Spleen (tissue), 11 donors: ENCODE measurements around the gene ELN. TPM values are rescaled to one million over a fixed set of nuclear protein-coding genes. Genes with fewer than 3 reads are reported as not detected.

Source experiments
- DNase-seq: peaks from one replicate; pipeline ENCODE4 v3.0.0-alpha.2; 2020
- H3K27ac ChIP-seq, 8 donors: fragments of 200-600 bp; sonication (generic) in 7 of 8; 1 replicate in 4 of 8; 2 replicates in 4 of 8; pipeline versions ENCODE4 v1.5.0 to v1.8.0; 2016 to 2021; ENCODE audit warnings: inconsistent platforms in 4 of 8, mild to moderate bottlenecking in 4 of 8, moderate library complexity in 1 of 8
- H3K27me3 ChIP-seq, 7 donors: fragments of 200-600 bp; sonication (generic) in 6 of 7; replicated peaks in 1 of 7; 1 replicate in 4 of 7; 2 replicates in 3 of 7; pipeline versions ENCODE4 v1.5.0 to v1.8.0; 2016 to 2021; ENCODE audit warnings: inconsistent platforms in 3 of 7, mild to moderate bottlenecking in 1 of 7
- H3K36me3 ChIP-seq, 6 donors: fragments of 200-600 bp; sonication (generic) in 5 of 6; 1 replicate in 4 of 6; 2 replicates in 2 of 6; pipeline versions ENCODE4 v1.5.0 to v1.8.0; 2016 to 2021; ENCODE audit warnings: inconsistent platforms in 2 of 6
- H3K4me1 ChIP-seq, 6 donors: fragments of 200-600 bp; sonication (generic) in 5 of 6; 1 replicate in 3 of 6; 2 replicates in 3 of 6; pipeline versions ENCODE4 v1.5.0 to v1.8.0; 2016 to 2021; ENCODE audit warnings: inconsistent platforms in 3 of 6
- H3K4me3 ChIP-seq, 8 donors: fragments of 200-600 bp; sonication (generic) in 7 of 8; 1 replicate in 4 of 8; 2 replicates in 4 of 8; pipeline versions ENCODE4 v1.5.0 to v1.8.0; 2016 to 2021; ENCODE audit warnings: inconsistent platforms in 4 of 8, mild to moderate bottlenecking in 4 of 8, moderate library complexity in 2 of 8
- H3K9me3 ChIP-seq, 8 donors: fragments of 200-600 bp; sonication (generic) in 7 of 8; 1 replicate in 4 of 8; 2 replicates in 4 of 8; pipeline versions ENCODE4 v1.5.0 to v1.8.0; 2016 to 2021; ENCODE audit warnings: inconsistent platforms in 4 of 8
- POLR2A ChIP-seq, 3 donors: fragments of 450-650 bp; IDR thresholded peaks; one replicate each; pipeline ENCODE4 v1.5.1; 2017; ENCODE audit warnings: antibody characterized with exemption in 3 of 3, mild to moderate bottlenecking in 1 of 3
- POLR2AphosphoS5 ChIP-seq, 3 donors: sonication (generic); formaldehyde crosslinking; IDR thresholded peaks; one replicate each; pipeline ENCODE4 v1.5.1; 2017; ENCODE audit warnings: antibody characterized with exemption in 3 of 3
- WGBS, 5 donors: extraction: QIAGEN DNeasy Blood & Tissue Kit in 3 of 5; methylation state at CpG; one replicate each; pipeline versions ENCODE4 v1.1.5 to v1.1.7; 2013 to 2018; 5-methylcytosine and 5-hydroxymethylcytosine counted together
- intact Hi-C: fragments of 100-400 bp; cut with DNase I; formaldehyde crosslinking; loops from one replicate; pipeline ENCODE4 v1.15.0; 2023; ENCODE audit warnings: low total_unique reads
- polyA plus RNA-seq, 3 donors: library from polyadenylated mRNA; stranded (reverse); fragments of 200-250 nt; gene quantifications; one replicate each; pipeline ENCODE4 v1.2.1, GENCODE V29; 2013
- total RNA-seq, 7 donors: library from RNA; depleted of rRNA in 3 of 7; stranded (reverse); fragments of >200 nt in 3 of 7; fragmentation: NEBNext Ultra II Directional in 4 of 7; extraction: Animal tissue kit (Norgen Biotek cat#: 25700) in 4 of 7; gene quantifications; one replicate each; pipeline versions ENCODE4 v1.1.0 to v1.2.1, GENCODE V29; 2016 to 2021
- TF ChIP-seq, protein P1 (sequence below), 11 experiments: fragments of 200-600 bp in 7 of 11; fragments of 450-650 bp in 4 of 11; sonication (generic) in 4 of 11; IDR thresholded peaks in 8 of 11; conservative IDR thresholded peaks in 3 of 11; 1 replicate in 7 of 11; 2 replicates in 4 of 11; pipeline versions ENCODE4 v1.4.0 to v1.8.0; 2016 to 2021; ENCODE audit warnings: antibody characterized with exemption in 11 of 11, inconsistent platforms in 4 of 11, mild to moderate bottlenecking in 1 of 11
- donor health status: healthy with polysubstance abuse.
- donor health status: DM: no; HTN: no; CAD: no; lungs with moderate emphysema.
- donor health status: DM: no; HTN: no; CAD: no.
- donor health status: Bipolar disorder and iron deficiency.
- donor health status: healthy.
- donor health status: DM: no; HTN: no; CAD: no.
- donor health status: DM: yes; HTN: yes; CAD: no.

The ELN gene
- total and polyA plus RNA-seq, 10 donors, result 11.1 to 94.7 (median 35.3) TPM

DNA sequence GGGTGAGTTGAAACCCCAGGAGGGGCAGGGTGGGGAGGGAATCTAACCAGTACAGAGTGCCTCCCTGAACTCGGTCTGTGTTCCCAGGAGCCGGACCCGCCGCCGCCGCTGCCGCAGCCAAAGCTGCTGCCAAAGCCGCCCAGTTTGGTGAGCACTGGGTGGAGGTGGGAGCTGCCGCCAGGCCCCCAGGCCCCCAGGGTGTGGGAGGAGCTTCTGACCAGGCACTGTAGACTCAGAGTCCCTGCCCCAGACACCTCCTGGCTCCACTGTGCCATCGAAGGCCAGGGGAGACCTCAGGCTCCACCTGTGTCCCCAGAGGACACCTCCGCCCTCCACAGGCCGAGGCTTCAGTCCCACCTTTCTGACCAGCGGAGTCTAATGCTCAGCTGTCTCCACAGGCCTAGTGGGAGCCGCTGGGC is 35.3 kb downstream of the ELN start:
- WGBS, 5 donors, result 91 to 99% (median 95%) methylated on average over 12 to 14 of the region's 14 CpGs
- H3K9me3 ChIP-seq, result no peaks in the 10 kb centered on the region
- no peak for DNase-seq
- TF ChIP-seq POLR2AphosphoS5 (IDR thresholded peaks at IDR 0.05) (peak in 1 of 3 donors; percentile 25), POLR2A (IDR thresholded peaks at IDR 0.05) (no peak)
- TF ChIP-seq, protein P1, sequence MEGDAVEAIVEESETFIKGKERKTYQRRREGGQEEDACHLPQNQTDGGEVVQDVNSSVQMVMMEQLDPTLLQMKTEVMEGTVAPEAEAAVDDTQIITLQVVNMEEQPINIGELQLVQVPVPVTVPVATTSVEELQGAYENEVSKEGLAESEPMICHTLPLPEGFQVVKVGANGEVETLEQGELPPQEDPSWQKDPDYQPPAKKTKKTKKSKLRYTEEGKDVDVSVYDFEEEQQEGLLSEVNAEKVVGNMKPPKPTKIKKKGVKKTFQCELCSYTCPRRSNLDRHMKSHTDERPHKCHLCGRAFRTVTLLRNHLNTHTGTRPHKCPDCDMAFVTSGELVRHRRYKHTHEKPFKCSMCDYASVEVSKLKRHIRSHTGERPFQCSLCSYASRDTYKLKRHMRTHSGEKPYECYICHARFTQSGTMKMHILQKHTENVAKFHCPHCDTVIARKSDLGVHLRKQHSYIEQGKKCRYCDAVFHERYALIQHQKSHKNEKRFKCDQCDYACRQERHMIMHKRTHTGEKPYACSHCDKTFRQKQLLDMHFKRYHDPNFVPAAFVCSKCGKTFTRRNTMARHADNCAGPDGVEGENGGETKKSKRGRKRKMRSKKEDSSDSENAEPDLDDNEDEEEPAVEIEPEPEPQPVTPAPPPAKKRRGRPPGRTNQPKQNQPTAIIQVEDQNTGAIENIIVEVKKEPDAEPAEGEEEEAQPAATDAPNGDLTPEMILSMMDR (IDR thresholded peaks at IDR 0.05 in 8 of 11, conservative IDR thresholded peaks at IDR 0.05 in 3 of 11), result no peak
- H3K4me1 ChIP-seq, result peaks cover 0 to 26% (median 17%) of the 10 kb centered on the region in 6 donors
- H3K4me3 ChIP-seq, result no peak overlapping the region
- peaks cover 0 to 34% (median 0%) of the 10 kb centered on the region in 6 donors for H3K36me3 ChIP-seq
- H3K27ac ChIP-seq, result no peak overlapping the region
- intact Hi-C loops, result no loop called here
- no peaks in the 10 kb centered on the region for H3K27me3 ChIP-seq

DNA sequence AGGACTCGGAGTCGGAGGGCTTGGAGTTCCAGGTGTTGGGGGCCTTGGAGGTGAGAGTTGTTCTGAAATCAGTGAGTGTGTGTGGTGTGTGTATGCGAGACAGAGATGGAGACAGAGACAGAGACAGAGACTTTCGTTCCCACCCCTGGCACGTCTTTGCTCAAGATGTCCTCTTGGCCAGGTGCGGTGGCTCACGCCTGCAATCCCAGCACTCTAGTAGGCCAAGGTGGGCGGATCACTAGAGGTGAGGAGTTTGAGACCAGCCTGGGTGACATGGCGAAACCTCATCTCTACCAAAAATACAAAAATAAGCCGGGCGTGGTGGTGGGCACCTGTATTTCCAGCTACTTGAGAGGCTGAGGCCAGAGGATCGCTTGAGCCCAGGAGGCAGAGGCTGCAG is 35.7 kb downstream of the ELN start:
- H3K9me3 ChIP-seq, result no peaks in the 10 kb centered on the region
- intact Hi-C loops, result no loop called here
- H3K27me3 ChIP-seq, result no peaks in the 10 kb centered on the region
- no peak for TF ChIP-seq POLR2AphosphoS5 (IDR thresholded peaks at IDR 0.05)
- TF ChIP-seq, protein P1 (IDR thresholded peaks at IDR 0.05 in 8 of 11, conservative IDR thresholded peaks at IDR 0.05 in 3 of 11), result no peak
- TF ChIP-seq POLR2A (IDR thresholded peaks at IDR 0.05), result no peak
- no peak overlapping the region for H3K4me3 ChIP-seq
- WGBS, 5 donors, result 93 to 98% (median 95%) methylated on average over 12 of the region's 12 CpGs
- H3K27ac ChIP-seq, result no peak overlapping the region
- no peak for DNase-seq
- H3K36me3 ChIP-seq, result peaks cover 0 to 30% (median 0%) of the 10 kb centered on the region in 6 donors
- H3K4me1 ChIP-seq, result peaks cover 0 to 29% (median 17%) of the 10 kb centered on the region in 6 donors

DNA sequence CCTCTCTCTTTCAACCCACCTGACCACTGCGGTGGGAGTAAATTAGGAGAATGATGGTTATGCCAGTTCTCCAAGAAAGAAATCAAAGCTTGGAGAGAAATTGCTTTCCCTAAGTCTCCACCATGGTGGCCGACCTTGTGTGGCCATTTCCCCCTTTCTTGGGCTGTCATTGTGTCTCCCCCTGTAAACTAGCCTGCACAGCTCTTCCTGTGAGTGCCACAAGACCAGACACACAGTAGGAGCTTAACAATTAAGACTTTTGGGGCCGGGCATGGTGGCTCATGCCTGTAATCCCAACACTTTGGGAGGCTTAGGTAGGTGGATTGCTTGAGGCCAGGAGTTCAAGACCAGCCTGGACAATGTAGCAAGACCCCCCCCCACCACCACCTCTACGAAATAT is 36.7 kb downstream of the ELN start:
- no peaks in the 10 kb centered on the region for H3K9me3 ChIP-seq
- H3K36me3 ChIP-seq, result peaks cover 0 to 21% (median 0%) of the 10 kb centered on the region in 6 donors
- intact Hi-C loops, result loop anchor here (5.0 kb wide), 2 partner anchors 143 to 338 kb away; no protein-coding TSS in a partner anchor
- H3K4me3 ChIP-seq, result no peak overlapping the region
- WGBS, 5 donors, result 74 to 92% (median 86%) methylated on average over 4 of the region's 4 CpGs
- peak; percentile 28 for DNase-seq
- H3K27me3 ChIP-seq, result no peaks in the 10 kb centered on the region
- no peak overlapping the region for H3K27ac ChIP-seq
- TF ChIP-seq POLR2AphosphoS5 (IDR thresholded peaks at IDR 0.05) (no peak), POLR2A (IDR thresholded peaks at IDR 0.05) (no peak)
- TF ChIP-seq, protein P1 (IDR thresholded peaks at IDR 0.05 in 8 of 11, conservative IDR thresholded peaks at IDR 0.05 in 3 of 11), result no peak
- peaks cover 0 to 29% (median 17%) of the 10 kb centered on the region in 6 donors for H3K4me1 ChIP-seq

DNA sequence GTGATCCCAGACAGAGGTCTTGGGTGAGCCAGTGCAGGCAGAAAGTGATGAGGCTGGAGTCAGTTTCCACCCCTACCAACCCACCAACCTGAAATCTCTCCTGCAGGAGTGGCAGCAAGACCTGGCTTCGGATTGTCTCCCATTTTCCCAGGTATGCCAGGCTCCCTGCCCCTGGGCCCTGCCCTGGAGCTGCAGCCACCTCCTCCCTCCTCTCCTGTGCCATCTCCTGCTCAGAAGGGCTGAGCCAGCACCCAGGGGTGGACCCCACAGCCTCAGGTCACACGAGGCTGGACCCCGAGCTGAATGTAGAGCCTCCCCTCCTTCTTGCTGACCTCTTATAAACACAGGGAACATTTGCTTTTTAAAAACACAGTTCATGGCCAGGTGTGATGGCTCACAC is 38.7 kb downstream of the ELN start:
- TF ChIP-seq POLR2AphosphoS5 (IDR thresholded peaks at IDR 0.05) (no peak), POLR2A (IDR thresholded peaks at IDR 0.05) (no peak)
- TF ChIP-seq, protein P1 (IDR thresholded peaks at IDR 0.05 in 8 of 11, conservative IDR thresholded peaks at IDR 0.05 in 3 of 11), result no peak

More for the DNA sequence above, 38.7 kb downstream of the ELN start:
- 79 to 96% (median 88%) methylated on average over 3 of the region's 3 CpGs for WGBS, 5 donors
- Histone ChIP-seq H3K27me3 (no peaks in the 10 kb centered on the region), H3K4me3 (no peak overlapping the region), H3K36me3 (peaks cover 0 to 6% (median 0%) of the 10 kb centered on the region in 6 donors), H3K4me1 (peaks cover 0 to 25% (median 17%) of the 10 kb centered on the region in 6 donors), H3K9me3 (no peaks in the 10 kb centered on the region), H3K27ac (no peak overlapping the region)
- intact Hi-C loops, result loop anchor here (5.0 kb wide), 2 partner anchors 141 to 336 kb away; no protein-coding TSS in a partner anchor
- DNase-seq, result peak; percentile 61
